GM18505 (cell line): ENCODE measurements around the gene CFAP74.
A peak's percentile ranks its signal among the peaks of the same experiment; 100 is the strongest.

Source experiments
- ATAC-seq: cut with Tn5 transposase; IDR thresholded peaks from one replicate; pipeline ENCODE4 v1.9.1; 2021; ENCODE audit not compliant: unreplicated experiment
- POLR2A ChIP-seq: IDR thresholded peaks from 4 replicates; pipeline ENCODE4 v1.6.1; 2011; ENCODE audit warnings: borderline replicate concordance; ENCODE audit not compliant: insufficient read depth, insufficient read length; ENCODE audit errors: extremely low read depth

The CFAP74 gene

DNA sequence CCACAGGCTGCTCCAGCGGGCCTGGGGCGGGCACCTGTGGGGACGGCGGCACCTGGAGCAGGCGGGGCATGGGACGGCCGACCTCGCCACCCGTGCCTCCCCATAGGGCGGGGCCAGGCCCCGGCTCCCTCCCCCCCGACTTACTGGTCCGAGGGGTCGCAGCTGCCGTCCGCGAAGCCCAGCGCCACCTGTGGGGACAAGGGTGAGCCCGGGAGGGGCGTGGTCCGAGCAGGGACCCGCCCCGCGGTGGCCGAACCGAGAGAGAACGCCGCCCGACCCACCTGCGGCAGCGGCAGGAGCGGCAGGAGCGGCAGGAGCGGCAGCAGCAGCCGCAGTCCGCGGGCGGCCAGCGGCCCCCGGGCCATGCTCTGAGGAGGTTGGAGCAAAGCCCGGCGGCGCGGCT is 84.7 kb downstream of the CFAP74 start, which contains the start of gene TMEM52:
Gene TMEM52 (minus strand): TSS at position 379 of the 403 bp plus-strand sequence. CDS start 14 bp downstream, at position 365.
- peak; percentile 13 for ATAC-seq
- TF ChIP-seq POLR2A: no peak

DNA sequence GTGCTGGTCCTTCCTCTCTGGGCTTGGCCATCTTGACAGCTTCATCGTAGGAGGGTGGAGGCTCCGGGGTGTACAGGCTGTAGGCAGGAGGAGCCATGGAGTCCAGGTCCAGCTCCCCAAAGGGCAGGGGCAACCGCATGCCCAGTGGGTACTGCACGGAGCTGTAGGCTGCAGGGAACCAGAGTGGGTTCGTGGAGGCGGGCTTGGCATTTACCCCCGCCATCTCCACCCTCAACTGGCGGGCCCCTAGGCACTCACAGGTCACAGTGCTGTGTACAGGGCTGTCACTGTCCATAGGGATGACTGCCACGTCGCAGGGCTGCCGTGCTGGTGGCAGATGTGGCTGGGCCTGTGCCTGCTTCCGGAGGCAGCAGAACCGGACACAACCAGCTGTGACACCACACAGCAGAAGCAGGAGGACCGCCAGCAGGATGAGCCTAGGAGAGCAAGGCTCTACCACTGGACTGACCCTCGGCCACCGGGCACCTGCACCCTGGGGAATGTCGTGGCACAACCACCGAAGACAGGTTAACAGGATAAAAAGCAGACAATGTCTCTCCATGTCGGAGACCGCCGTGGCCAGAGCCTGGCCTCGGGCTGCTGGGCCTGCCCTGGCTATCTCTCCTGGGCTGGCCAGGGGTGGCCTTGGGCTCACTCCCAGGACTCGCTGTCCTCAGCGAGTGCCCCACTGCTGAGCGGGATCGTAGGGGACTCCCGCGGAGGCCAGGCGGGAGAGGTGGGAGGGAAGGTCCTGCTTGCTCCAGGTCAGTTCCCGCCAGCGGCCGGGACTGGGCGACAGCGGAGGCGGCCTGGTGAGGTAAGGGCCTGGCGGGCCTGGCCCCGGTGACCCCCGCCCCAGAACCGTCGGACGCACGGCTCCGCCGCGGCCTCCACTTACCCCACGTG is 85.3 kb downstream of the CFAP74 start:
- no peak for ATAC-seq
- no peak for TF ChIP-seq POLR2A

DNA sequence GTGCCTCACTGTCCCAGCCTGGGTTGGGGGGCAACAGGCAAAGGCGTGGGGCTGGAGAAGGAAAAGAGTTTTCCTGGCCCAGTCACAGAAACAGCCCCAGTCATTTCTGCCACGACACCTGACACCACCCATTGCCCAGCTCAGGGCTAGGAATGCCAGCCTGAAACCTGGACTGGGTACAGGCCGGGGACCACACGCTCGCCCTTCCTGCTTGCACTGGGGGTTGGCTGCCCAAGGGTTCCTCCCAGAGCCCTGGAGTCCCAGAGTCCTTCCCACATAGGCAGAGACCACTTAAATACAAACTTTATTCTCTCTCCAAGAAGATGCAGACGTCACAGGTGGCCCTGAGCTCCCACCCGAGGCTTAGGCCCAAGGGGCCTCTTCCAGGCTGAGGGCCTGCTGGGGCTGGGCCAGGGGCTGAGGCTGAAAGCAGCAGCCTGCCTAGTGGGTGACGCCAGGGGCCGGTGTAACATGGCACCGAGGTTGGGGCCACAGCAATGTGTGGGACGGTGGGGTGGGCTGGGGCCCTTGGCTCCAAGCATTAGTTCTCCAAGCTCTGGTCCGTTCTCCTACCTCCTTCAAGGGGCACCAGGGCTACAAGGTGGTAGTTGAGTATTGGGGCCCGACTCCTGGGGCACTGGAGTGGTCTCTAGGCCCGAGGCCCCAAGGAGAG is 86.1 kb downstream of the CFAP74 start:
- no peak for ATAC-seq
- no peak for TF ChIP-seq POLR2A

DNA sequence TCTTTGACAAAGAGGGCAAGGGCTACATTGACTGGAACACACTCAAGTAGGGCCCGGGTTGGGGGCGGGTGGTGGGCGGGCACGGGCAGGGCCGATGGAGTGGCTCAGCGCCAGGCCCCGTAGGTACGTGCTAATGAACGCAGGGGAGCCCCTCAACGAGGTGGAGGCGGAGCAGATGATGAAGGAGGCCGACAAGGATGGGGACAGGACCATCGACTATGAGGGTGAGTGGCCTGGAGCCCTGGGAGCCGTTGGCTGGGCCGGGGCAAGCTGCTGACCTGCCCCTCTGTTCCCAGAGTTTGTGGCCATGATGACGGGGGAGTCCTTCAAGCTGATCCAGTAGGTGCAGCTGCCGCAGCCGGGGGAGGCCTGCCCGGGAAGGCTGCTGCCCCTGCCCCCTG is 86.7 kb downstream of the CFAP74 start:
- no peak for ATAC-seq
- TF ChIP-seq POLR2A: no peak

DNA sequence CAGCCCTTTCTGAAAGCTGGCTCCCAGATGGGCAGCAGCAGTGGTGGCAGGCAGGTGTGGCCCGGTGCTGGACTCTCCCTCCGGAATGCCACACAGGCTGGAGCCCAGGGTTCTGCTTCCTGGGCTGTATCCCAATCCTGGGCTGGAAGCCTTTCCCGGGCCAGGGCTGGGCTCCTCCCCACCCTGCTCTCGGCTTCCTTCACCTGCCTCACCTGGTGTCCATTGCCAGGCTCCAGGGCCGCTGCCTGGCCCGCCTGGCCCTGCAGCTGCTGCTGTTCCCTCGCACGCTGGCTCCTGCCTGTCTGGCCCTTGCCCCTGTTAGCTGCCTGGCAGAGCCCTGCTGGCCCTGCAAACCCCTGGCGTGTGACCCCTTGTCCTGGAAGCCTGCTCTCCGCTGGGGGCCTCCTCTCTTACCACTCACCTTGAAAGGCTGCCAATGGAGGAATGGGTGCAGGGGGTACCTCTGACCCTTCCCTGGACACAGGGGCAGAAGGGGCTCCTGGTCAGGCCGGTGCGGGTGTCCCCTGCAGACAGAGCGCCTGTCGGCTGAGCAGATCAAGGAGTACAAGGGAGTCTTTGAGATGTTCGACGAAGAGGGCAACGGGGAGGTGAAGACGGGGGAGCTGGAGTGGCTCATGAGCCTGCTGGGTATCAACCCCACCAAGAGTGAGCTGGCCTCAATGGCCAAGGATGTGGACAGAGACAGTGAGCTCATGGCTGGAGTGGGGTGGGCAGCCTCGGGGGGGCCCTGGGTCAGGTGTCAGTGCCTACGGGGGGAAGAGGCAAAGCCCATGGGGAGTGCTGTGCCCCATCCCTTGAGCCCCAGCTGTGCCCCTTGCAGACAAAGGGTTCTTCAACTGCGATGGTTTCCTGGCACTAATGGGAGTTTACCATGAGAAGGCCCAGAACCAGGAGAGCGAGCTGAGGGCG is 87.4 kb downstream of the CFAP74 start:
- ATAC-seq: no peak
- no peak for TF ChIP-seq POLR2A

DNA sequence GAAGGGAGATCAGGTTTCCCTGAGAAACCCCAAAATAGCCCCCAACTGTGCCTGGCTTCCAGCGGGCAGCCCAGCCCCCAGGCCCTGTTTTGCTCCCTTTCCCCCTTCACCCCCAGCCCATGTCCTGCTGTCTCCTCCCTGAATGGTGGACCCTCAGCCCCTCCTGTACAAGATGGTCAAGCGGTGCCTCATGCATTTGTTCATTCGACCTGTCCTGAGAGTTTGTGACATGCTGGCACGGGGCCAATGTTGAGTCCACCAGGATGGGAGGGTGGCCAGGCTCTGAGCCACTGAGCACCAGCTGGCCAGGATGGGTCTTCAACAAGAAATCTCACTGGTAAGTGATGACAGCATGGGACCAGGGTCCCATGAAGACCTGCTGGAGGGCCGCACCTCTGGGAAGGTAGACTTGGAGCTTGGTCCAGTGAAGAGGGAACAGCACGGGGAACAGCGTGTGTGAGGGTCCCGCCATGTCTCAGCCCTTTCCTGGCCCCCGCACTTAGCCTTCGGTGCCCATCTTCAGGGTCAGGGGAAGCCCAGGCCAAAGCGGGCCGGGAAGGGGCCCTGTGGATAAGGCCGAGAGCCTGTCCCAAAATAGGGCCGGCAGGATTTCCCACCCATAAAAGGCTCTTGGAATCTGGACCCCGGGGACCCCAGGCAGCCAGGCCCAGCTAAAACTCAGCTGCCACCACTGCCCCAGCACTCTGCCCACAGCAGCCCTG is 88.5 kb downstream of the CFAP74 start, which contains the start of gene CALML6:
Gene CALML6 (plus strand): TSS at position 290 of the 722 bp plus-strand sequence. CDS start 21 bp downstream, at position 311.
- TF ChIP-seq POLR2A: no peak
- no peak for ATAC-seq

DNA sequence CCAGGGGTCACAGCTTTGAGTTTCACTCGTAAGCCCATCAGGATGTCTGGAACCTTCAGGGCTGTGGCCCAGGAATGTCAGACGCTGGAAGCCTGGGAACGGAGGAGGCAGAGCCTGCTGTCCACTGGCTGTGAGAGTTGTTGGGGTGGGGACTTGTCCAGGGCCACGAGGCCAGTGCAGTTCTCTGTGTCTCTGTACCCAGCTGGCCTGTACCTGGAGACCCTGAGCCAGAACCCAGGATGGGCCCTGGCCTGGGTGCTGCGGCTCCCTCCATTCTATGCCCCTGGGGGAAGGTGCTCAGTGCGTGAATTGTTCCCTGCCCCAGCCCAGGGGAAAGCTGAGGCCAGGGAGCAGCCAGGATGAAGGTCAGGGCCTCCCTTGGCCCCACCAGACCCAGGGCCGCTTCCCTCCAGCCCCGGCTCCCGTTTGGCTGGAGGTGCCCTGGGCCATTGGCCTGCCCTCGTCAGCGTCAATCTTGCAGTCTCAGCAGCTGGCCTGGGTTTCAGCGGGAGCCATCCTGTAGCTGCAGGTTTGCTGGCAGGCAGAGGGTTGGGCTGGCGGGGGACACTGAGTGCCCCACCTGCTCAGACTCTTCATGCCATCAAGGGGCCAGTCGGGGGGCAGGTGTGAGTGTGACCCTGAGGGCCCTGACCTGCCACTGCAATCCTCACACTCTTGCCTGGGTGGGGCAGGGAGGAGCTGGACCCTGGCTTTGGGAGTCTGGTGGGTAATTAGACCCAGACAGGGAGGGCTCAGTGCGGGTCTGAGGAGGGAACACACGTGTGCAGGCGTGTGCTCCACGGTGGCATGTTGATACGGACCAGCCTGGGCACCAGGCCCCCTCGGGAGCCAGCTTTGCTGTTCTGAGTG is 89.2 kb downstream of the CFAP74 start:
- TF ChIP-seq POLR2A: no peak
- no peak for ATAC-seq

DNA sequence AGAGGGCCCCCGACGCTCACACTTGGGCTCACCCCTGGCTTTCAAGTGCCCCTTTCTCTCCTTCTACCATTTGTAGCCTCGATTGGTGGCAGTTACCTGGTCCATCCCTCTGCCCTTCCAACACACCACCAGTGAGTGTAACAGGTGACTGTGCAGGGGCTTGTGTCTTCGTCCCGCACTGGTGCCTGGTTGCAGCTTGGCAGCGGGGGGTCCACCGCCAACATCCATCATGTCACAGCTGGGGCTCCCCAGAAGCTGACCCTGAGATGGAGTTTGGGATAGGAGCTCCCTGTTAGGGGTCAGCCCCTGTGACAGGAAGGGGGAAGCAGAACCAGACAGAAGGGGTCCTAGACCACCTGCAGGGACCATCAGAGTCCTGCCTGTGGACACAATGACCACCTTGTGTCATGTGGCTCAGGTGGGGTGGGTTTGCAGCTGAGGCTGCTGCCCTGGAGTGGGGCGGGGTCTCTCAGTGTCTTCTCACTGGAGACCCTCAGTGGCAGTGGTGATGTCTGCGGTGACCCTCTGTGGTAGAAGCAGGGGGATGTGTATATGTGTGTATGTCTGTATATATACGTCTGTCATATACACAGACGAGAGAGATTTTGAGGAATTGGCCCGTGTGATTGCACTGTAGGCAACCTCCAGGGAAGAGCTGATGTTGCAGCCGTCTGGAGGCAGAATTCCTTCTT is 92.1 kb downstream of the CFAP74 start:
- no peak for TF ChIP-seq POLR2A
- ATAC-seq: no peak

DNA sequence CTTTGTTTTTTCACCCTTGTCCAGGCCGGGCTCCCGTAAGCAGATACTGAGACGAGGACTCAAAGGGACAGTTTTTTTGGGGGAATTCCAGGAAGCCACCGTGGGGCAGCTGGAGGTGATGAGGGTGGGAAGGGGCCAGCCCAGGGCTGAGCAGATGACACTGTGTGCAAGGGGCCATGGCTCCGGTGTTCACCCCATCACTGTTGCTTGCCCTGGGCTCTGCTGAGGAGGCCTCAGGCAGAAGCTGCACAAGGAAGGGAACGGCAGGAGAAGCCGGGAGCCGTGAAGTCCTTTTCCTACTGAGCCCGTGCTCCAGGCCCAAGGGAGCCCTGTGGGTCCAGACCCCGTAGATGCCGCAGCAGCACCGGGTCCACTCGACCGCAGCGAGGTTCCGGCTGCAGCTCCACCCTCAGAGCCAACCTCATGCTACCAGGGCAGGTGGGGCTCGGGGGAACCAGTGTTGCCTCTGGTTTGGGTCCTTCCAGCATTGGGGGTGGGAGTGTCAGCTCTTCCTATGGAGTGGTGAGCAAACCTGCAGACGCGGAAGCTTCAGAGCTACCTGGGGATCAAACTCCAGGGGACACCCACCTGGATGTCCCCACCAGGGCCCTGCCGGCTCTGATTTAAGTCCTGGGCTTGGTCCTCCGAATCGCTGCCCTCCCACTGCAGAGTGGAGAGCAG is 92.8 kb downstream of the CFAP74 start:
- no peak for TF ChIP-seq POLR2A
- no peak for ATAC-seq

DNA sequence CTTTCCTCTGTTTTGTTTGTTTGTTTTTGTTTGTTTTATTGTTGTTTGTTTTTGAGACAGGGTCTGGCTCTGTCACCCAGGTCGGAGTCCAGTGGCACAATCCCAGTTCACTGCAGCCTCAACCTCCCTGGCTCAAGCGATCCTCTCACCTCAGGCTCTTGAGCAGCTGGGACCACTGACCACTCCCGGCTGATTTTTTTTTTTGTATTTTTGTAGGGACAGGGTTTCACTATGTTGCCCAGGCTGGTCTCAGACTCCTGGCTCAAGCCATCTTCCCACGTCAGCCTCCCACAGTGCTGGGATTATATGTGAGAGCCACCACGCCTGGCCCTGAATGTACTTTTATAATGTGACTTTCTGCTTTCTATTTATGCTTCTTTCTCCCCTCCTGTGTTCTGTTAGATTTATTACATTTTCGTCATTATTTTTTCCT is 93.5 kb downstream of the CFAP74 start:
- TF ChIP-seq POLR2A: no peak
- no peak for ATAC-seq

DNA sequence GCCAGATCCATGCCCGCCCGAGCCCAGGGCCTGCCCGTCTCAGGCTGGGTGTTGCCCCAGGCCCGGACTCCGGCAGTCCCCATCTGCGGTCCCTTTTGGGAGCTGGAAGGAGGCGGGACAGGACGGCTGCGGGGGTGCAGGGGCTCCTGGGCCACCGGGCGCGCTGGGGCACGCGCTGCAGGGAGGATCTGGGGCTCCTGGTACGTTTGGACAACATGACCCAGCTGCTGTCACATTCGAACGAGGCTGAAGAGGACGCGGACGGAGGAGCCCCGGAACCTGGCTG is 95.1 kb downstream of the CFAP74 start:
- no peak for TF ChIP-seq POLR2A
- ATAC-seq: peak; percentile 23
